Mucosa of rectum (tissue), 2 donors: ENCODE data around the gene SHROOM1.

Source experiments
- H3K27ac ChIP-seq, 2 donors: one replicate each; pipeline ENCODE4 v1.7.0; 2013; ENCODE audit warnings: inconsistent platforms in 2 of 2, low read depth in 2 of 2, low read length in 2 of 2
- H3K27me3 ChIP-seq, 2 donors: one replicate each; pipeline ENCODE4 v1.7.0; 2013; ENCODE audit warnings: low read length in 2 of 2; ENCODE audit not compliant: control insufficient read depth in 2 of 2, insufficient read depth in 2 of 2
- H3K36me3 ChIP-seq, 2 donors: one replicate each; pipeline ENCODE4 v1.7.0; 2013; ENCODE audit warnings: low read length in 2 of 2; ENCODE audit not compliant: control insufficient read depth in 2 of 2, insufficient read depth in 2 of 2
- H3K4me1 ChIP-seq, 2 donors: one replicate each; pipeline ENCODE4 v1.7.0; 2013; ENCODE audit warnings: low read length in 2 of 2, mild to moderate bottlenecking in 1 of 2; ENCODE audit not compliant: control insufficient read depth in 2 of 2, insufficient read depth in 2 of 2
- H3K4me3 ChIP-seq, 2 donors: one replicate each; pipeline ENCODE4 v1.7.0; 2013; ENCODE audit warnings: low read length in 2 of 2
- H3K9ac ChIP-seq, 2 donors: one replicate each; pipeline ENCODE4 v1.7.0; 2013; ENCODE audit warnings: low read length in 2 of 2, low read depth in 1 of 2, mild to moderate bottlenecking in 1 of 2
- H3K9me3 ChIP-seq, 2 donors: one replicate each; pipeline ENCODE4 v1.7.0; 2013; ENCODE audit warnings: low read length in 2 of 2; ENCODE audit not compliant: control insufficient read depth in 2 of 2
- donor health status: healthy.
- donor health status: Normal muscosa, but diverticular disease.

SHROOM1 gene

GRCh38 chr5:132791026-132791425, 39.4 kb downstream of the SHROOM1 start:
- Histone ChIP-seq H3K9ac (no peak overlapping the region), H3K4me1 (no peaks in the 10 kb centered on the region), H3K4me3 (no peak overlapping the region)

GRCh38 chr5:132790201-132790865, 40.1 kb downstream of the SHROOM1 start:
- Histone ChIP-seq H3K9me3 (no peaks in the 10 kb centered on the region), H3K27me3 (no peaks in the 10 kb centered on the region), H3K4me3 (no peak overlapping the region), H3K9ac (no peak overlapping the region), H3K36me3 (no peaks in the 10 kb centered on the region), H3K27ac (no peak overlapping the region), H3K4me1 (no peaks in the 10 kb centered on the region)

More at GRCh38 chr5:132791026-132791425, 39.4 kb downstream of the SHROOM1 start:
- Histone ChIP-seq H3K27me3 (no peaks in the 10 kb centered on the region), H3K27ac (no peak overlapping the region), H3K36me3 (no peaks in the 10 kb centered on the region), H3K9me3 (no peaks in the 10 kb centered on the region)

GRCh38 chr5:132788990-132789886, 41.2 kb downstream of the SHROOM1 start:
- Histone ChIP-seq H3K27ac (no peak overlapping the region), H3K4me1 (no peaks in the 10 kb centered on the region), H3K27me3 (no peaks in the 10 kb centered on the region), H3K4me3 (no peak overlapping the region), H3K36me3 (no peaks in the 10 kb centered on the region), H3K9ac (no peak overlapping the region), H3K9me3 (no peaks in the 10 kb centered on the region)

- Histone ChIP-seq H3K27me3 (no peaks in the 10 kb centered on the region), H3K9ac (no peak overlapping the region), H3K9me3 (no peaks in the 10 kb centered on the region), H3K4me3 (no peak overlapping the region), H3K4me1 (no peaks in the 10 kb centered on the region), H3K36me3 (no peaks in the 10 kb centered on the region), H3K27ac (no peak overlapping the region)
Observed at GRCh38 chr5:132788508-132788907, 41.9 kb downstream of the SHROOM1 start.

- no peaks in the 10 kb centered on the region for H3K36me3 ChIP-seq
- no peak overlapping the region for H3K4me3 ChIP-seq
- no peak overlapping the region for H3K9ac ChIP-seq
- H3K27me3 ChIP-seq = no peaks in the 10 kb centered on the region
- H3K4me1 ChIP-seq = no peaks in the 10 kb centered on the region
- no peaks in the 10 kb centered on the region for H3K9me3 ChIP-seq
- no peak overlapping the region for H3K27ac ChIP-seq
Observed at GRCh38 chr5:132787076-132787475, 43.4 kb downstream of the SHROOM1 start.

- H3K36me3 ChIP-seq = no peaks in the 10 kb centered on the region
- no peaks in the 10 kb centered on the region for H3K9me3 ChIP-seq
- no peaks in the 10 kb centered on the region for H3K4me1 ChIP-seq
- no peak overlapping the region for H3K27ac ChIP-seq
- H3K27me3 ChIP-seq = no peaks in the 10 kb centered on the region
- no peak overlapping the region for H3K9ac ChIP-seq
- no peak overlapping the region for H3K4me3 ChIP-seq
Observed at GRCh38 chr5:132785864-132786263, 44.6 kb downstream of the SHROOM1 start.

- H3K27me3 ChIP-seq = no peaks in the 10 kb centered on the region
- H3K4me3 ChIP-seq = no peak overlapping the region
- no peaks in the 10 kb centered on the region for H3K9me3 ChIP-seq
- H3K36me3 ChIP-seq = no peaks in the 10 kb centered on the region
- H3K27ac ChIP-seq = no peak overlapping the region
- H3K9ac ChIP-seq = no peak overlapping the region
- no peaks in the 10 kb centered on the region for H3K4me1 ChIP-seq
Observed at GRCh38 chr5:132785365-132785764, 45.1 kb downstream of the SHROOM1 start.

GRCh38 chr5:132782101-132782500, 48.3 kb downstream of the SHROOM1 start:
- Histone ChIP-seq H3K36me3 (no peaks in the 10 kb centered on the region), H3K27ac (no peak overlapping the region), H3K4me1 (peaks cover 0 to 3% of the 10 kb centered on the region in 2 donors), H3K9me3 (no peaks in the 10 kb centered on the region), H3K9ac (no peak overlapping the region), H3K27me3 (no peaks in the 10 kb centered on the region), H3K4me3 (no peak overlapping the region)

GRCh38 chr5:132781029-132781428, 49.4 kb downstream of the SHROOM1 start:
- no peaks in the 10 kb centered on the region for H3K27me3 ChIP-seq
- no peaks in the 10 kb centered on the region for H3K36me3 ChIP-seq
- H3K9ac ChIP-seq = no peak overlapping the region
- H3K9me3 ChIP-seq = no peaks in the 10 kb centered on the region
- no peak overlapping the region for H3K4me3 ChIP-seq
- peaks cover 2 to 7% of the 10 kb centered on the region in 2 donors for H3K4me1 ChIP-seq
- no peak overlapping the region for H3K27ac ChIP-seq

- H3K9me3 ChIP-seq = no peaks in the 10 kb centered on the region
- H3K27me3 ChIP-seq = no peaks in the 10 kb centered on the region
- no peaks in the 10 kb centered on the region for H3K36me3 ChIP-seq
- H3K27ac ChIP-seq = no peak overlapping the region
- H3K4me1 ChIP-seq = peaks cover 7 to 10% of the 10 kb centered on the region in 2 donors
- H3K4me3 ChIP-seq = no peak overlapping the region
- H3K9ac ChIP-seq = no peak overlapping the region
Observed at GRCh38 chr5:132780577-132780976, 49.9 kb downstream of the SHROOM1 start.
